Renal cortical epithelial cell (primary cell): ENCODE data around the gene FAM50A. TPM values are rescaled to one million over a fixed set of nuclear protein-coding genes. Genes with fewer than 3 reads are reported as not detected.
"Not testable (repeated sequence)": the region's sequence is repeated elsewhere in the genome, so short reads cannot be mapped to it uniquely, and the experiment has no call there.

Experiments used
- DNase-seq: peaks from one replicate; pipeline ENCODE4 v3.0.0-alpha.2; 2011; ENCODE audit warnings: low read depth
- total RNA-seq: library from RNA; depleted of rRNA; stranded (reverse); fragments of >200 nt; gene quantifications from 2 replicates; pipeline ENCODE4 v1.2.3, GENCODE V29; 2014

The FAM50A gene
- 65.8 and 71.8 TPM in 2 replicates for total RNA-seq

- no peak for DNase-seq
Observed at GRCh38 chrX:154443992-154444754, at the start of gene FAM50A. TSS of gene FAM50A (plus strand) at chrX:154444141. CDS start at chrX:154444236, 95 bp downstream.

- not testable (repeated sequence) for DNase-seq
Observed at GRCh38 chrX:154396363-154396762, 47.6 kb upstream of the FAM50A start.

GRCh38 chrX:154396973-154397887 is 46.7 kb upstream of the FAM50A start:
- DNase-seq, result peak; percentile 42

- DNase-seq, result peak; percentile 93
Observed at GRCh38 chrX:154397888-154398667, 45.9 kb upstream of the FAM50A start, which contains the start of gene RPL10. TSS of gene RPL10 (plus strand) at chrX:154398377. CDS start at chrX:154398520, 143 bp downstream.

GRCh38 chrX:154398668-154399526 is 45.0 kb upstream of the FAM50A start:
- DNase-seq, result peak; percentile 51

GRCh38 chrX:154399527-154400368 is 44.2 kb upstream of the FAM50A start:
- DNase-seq, result no peak

GRCh38 chrX:154400369-154400817 is 43.5 kb upstream of the FAM50A start:
- not testable (repeated sequence) for DNase-seq

- no peak for DNase-seq
Observed at GRCh38 chrX:154401045-154401799, 42.7 kb upstream of the FAM50A start.

GRCh38 chrX:154401918-154402621 is 41.9 kb upstream of the FAM50A start:
- DNase-seq, result no peak

- no peak for DNase-seq
Observed at GRCh38 chrX:154402622-154403127, 41.3 kb upstream of the FAM50A start.

GRCh38 chrX:154403192-154403591 is 40.7 kb upstream of the FAM50A start:
- DNase-seq, result no peak

- no peak for DNase-seq
Observed at GRCh38 chrX:154403858-154404257, 40.1 kb upstream of the FAM50A start.

- no peak for DNase-seq
Observed at GRCh38 chrX:154404625-154405192, 39.2 kb upstream of the FAM50A start.

GRCh38 chrX:154408659-154409221 is 35.2 kb upstream of the FAM50A start:
- no peak for DNase-seq

GRCh38 chrX:154409222-154409871 is 34.6 kb upstream of the FAM50A start, which contains the start of gene DNASE1L1:
TSS of gene DNASE1L1 (minus strand) at chrX:154409254. CDS start at chrX:154405568, 3,686 bp downstream.
- DNase-seq, result peak; percentile 69

- peak; percentile 35 for DNase-seq
Observed at GRCh38 chrX:154411981-154412340, 32.0 kb upstream of the FAM50A start.

GRCh38 chrX:154412468-154412867 is 31.5 kb upstream of the FAM50A start:
- DNase-seq, result no peak
